ENCODE data around the gene SPDEF.

- TF ChIP-seq E2F1 (CRISPR knock-in tag; IDR thresholded peaks at IDR 0.05) (no peak), RFX5 (IDR thresholded peaks at IDR 0.05; ENCODE audit: low read depth, low read length) (no peak), POLR2AphosphoS5 (IDR thresholded peaks at IDR 0.05; ENCODE audit: low read depth, low read length) (no peak), POLR2A (IDR thresholded peaks at IDR 0.05; ENCODE audit: insufficient read depth in 1 of 2, low read depth in 2 of 2, low read length in 2 of 2) (no peak), EZH2 (conservative IDR thresholded peaks at IDR 0.05; ENCODE audit: low read depth, low read length) (no peak), FOSL2 (CRISPR knock-in tag; IDR thresholded peaks at IDR 0.05) (no peak), TAF1 (CRISPR knock-in tag; IDR thresholded peaks at IDR 0.05) (no peak), ZNF564 (CRISPR knock-in tag; IDR thresholded peaks at IDR 0.05) (no peak)
- TF ChIP-seq, protein P1, sequence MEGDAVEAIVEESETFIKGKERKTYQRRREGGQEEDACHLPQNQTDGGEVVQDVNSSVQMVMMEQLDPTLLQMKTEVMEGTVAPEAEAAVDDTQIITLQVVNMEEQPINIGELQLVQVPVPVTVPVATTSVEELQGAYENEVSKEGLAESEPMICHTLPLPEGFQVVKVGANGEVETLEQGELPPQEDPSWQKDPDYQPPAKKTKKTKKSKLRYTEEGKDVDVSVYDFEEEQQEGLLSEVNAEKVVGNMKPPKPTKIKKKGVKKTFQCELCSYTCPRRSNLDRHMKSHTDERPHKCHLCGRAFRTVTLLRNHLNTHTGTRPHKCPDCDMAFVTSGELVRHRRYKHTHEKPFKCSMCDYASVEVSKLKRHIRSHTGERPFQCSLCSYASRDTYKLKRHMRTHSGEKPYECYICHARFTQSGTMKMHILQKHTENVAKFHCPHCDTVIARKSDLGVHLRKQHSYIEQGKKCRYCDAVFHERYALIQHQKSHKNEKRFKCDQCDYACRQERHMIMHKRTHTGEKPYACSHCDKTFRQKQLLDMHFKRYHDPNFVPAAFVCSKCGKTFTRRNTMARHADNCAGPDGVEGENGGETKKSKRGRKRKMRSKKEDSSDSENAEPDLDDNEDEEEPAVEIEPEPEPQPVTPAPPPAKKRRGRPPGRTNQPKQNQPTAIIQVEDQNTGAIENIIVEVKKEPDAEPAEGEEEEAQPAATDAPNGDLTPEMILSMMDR (CRISPR knock-in tag; IDR thresholded peaks at IDR 0.05), result 0 out of 2 replicates have a peak, but pooled peaks have one; percentile 22
- TF ChIP-seq, protein P2, sequence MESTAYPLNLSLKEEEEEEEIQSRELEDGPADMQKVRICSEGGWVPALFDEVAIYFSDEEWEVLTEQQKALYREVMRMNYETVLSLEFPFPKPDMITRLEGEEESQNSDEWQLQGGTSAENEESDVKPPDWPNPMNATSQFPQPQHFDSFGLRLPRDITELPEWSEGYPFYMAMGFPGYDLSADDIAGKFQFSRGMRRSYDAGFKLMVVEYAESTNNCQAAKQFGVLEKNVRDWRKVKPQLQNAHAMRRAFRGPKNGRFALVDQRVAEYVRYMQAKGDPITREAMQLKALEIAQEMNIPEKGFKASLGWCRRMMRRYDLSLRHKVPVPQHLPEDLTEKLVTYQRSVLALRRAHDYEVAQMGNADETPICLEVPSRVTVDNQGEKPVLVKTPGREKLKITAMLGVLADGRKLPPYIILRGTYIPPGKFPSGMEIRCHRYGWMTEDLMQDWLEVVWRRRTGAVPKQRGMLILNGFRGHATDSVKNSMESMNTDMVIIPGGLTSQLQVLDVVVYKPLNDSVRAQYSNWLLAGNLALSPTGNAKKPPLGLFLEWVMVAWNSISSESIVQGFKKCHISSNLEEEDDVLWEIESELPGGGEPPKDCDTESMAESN (CRISPR knock-in tag; conservative IDR thresholded peaks at IDR 0.05), result no peak
- TF ChIP-seq, protein P3, sequence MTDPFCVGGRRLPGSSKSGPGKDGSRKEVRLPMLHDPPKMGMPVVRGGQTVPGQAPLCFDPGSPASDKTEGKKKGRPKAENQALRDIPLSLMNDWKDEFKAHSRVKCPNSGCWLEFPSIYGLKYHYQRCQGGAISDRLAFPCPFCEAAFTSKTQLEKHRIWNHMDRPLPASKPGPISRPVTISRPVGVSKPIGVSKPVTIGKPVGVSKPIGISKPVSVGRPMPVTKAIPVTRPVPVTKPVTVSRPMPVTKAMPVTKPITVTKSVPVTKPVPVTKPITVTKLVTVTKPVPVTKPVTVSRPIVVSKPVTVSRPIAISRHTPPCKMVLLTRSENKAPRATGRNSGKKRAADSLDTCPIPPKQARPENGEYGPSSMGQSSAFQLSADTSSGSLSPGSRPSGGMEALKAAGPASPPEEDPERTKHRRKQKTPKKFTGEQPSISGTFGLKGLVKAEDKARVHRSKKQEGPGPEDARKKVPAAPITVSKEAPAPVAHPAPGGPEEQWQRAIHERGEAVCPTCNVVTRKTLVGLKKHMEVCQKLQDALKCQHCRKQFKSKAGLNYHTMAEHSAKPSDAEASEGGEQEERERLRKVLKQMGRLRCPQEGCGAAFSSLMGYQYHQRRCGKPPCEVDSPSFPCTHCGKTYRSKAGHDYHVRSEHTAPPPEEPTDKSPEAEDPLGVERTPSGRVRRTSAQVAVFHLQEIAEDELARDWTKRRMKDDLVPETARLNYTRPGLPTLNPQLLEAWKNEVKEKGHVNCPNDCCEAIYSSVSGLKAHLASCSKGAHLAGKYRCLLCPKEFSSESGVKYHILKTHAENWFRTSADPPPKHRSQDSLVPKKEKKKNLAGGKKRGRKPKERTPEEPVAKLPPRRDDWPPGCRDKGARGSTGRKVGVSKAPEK (CRISPR knock-in tag; IDR thresholded peaks at IDR 0.05; ENCODE audit: borderline replicate concordance), result no peak
- TF ChIP-seq, protein P4, sequence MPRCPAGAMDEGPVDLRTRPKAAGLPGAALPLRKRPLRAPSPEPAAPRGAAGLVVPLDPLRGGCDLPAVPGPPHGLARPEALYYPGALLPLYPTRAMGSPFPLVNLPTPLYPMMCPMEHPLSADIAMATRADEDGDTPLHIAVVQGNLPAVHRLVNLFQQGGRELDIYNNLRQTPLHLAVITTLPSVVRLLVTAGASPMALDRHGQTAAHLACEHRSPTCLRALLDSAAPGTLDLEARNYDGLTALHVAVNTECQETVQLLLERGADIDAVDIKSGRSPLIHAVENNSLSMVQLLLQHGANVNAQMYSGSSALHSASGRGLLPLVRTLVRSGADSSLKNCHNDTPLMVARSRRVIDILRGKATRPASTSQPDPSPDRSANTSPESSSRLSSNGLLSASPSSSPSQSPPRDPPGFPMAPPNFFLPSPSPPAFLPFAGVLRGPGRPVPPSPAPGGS (CRISPR knock-in tag; IDR thresholded peaks at IDR 0.05), result no peak
- TF ChIP-seq, protein P5, sequence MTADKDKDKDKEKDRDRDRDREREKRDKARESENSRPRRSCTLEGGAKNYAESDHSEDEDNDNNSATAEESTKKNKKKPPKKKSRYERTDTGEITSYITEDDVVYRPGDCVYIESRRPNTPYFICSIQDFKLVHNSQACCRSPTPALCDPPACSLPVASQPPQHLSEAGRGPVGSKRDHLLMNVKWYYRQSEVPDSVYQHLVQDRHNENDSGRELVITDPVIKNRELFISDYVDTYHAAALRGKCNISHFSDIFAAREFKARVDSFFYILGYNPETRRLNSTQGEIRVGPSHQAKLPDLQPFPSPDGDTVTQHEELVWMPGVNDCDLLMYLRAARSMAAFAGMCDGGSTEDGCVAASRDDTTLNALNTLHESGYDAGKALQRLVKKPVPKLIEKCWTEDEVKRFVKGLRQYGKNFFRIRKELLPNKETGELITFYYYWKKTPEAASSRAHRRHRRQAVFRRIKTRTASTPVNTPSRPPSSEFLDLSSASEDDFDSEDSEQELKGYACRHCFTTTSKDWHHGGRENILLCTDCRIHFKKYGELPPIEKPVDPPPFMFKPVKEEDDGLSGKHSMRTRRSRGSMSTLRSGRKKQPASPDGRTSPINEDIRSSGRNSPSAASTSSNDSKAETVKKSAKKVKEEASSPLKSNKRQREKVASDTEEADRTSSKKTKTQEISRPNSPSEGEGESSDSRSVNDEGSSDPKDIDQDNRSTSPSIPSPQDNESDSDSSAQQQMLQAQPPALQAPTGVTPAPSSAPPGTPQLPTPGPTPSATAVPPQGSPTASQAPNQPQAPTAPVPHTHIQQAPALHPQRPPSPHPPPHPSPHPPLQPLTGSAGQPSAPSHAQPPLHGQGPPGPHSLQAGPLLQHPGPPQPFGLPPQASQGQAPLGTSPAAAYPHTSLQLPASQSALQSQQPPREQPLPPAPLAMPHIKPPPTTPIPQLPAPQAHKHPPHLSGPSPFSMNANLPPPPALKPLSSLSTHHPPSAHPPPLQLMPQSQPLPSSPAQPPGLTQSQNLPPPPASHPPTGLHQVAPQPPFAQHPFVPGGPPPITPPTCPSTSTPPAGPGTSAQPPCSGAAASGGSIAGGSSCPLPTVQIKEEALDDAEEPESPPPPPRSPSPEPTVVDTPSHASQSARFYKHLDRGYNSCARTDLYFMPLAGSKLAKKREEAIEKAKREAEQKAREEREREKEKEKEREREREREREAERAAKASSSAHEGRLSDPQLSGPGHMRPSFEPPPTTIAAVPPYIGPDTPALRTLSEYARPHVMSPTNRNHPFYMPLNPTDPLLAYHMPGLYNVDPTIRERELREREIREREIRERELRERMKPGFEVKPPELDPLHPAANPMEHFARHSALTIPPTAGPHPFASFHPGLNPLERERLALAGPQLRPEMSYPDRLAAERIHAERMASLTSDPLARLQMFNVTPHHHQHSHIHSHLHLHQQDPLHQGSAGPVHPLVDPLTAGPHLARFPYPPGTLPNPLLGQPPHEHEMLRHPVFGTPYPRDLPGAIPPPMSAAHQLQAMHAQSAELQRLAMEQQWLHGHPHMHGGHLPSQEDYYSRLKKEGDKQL (CRISPR knock-in tag; IDR thresholded peaks at IDR 0.05; ENCODE audit: low read depth), result no peak
- TF ChIP-seq, protein P6, sequence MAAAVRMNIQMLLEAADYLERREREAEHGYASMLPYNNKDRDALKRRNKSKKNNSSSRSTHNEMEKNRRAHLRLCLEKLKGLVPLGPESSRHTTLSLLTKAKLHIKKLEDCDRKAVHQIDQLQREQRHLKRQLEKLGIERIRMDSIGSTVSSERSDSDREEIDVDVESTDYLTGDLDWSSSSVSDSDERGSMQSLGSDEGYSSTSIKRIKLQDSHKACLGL (CRISPR knock-in tag; IDR thresholded peaks at IDR 0.05), result no peak
Measured at GRCh38 chr6:34583461-34583860, 27.3 kb upstream of the SPDEF start.

Data from HepG2 (cell line).